Activated CD4-positive, alpha-beta T cell treated with anti-CD3 and anti-CD28 coated beads, Interleukin-2, amount 50 U/mL, for 16 hours (primary cell): Measurements from ENCODE around the gene SCN3A.

Experiments used
- DNase-seq: peaks from one replicate; pipeline ENCODE4 v3.0.0-alpha.2; 2020

SCN3A gene

GRCh38 chr2:165109915-165110314, 93.9 kb downstream of the SCN3A start:
- no peak for DNase-seq

DNA sequence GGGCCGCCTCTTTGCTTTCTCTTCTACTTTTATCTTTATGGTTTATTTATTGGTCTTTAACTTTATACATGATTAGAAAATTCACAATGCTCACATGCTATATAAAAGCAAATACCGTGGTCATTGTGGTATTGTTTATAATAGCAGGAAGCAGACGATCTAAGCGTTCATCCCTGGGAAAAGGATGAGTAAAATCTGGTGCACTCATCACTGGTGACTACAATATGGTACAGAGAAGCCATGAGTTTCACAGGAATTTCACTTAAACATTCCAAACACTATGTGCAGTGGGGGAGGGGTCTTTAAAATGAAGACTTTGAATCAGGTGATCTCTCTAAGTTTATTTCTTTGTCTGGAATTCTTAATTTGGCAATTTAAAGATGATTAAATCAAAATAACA, 97.9 kb downstream of the SCN3A start:
- no peak for DNase-seq

DNA sequence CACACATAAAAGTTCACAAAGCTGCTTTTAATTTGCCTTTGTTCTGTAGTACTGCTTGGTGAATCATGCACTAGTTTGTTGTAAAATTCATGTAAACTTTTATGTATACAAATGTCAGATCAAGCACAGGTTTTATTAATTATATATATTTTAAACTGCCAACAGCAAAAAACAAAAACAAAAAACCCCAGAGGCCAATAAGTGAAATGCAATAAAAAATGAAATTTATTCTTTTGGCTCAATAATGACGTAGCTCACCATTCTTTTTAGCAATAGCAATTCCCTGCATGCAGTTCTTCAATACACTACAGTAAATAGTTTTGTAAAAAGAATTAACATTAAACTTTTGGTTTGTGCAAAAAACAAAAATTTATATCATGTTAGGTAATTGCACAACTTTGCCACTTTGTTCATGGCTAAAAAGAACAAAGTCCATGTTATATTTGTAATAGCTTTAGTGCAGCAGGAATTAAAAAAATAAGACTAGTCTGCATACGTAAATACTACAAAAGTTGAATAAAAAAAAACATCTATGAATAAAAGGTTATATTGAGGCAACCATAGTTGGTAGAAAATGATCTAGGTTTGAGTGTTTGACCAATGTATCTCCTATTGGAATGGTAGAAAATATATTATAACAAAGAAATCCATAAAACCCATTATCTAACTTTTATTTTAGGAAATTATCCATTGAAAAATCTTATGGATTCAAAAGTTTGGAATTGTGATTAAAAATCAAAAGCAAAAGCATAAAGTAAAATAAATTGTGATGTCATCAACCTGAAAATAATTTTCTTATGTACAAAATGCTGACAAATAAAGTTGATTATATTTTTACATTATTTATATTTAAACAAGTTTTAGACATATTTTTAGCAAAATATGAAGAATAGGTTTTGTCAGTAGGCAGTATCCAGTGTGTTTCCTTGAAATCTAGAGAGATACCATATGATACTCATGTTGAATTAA, 115.6 kb downstream of the SCN3A start:
- DNase-seq, result no peak

GRCh38 chr2:165086337-165086736, 117.5 kb downstream of the SCN3A start:
- no peak for DNase-seq

DNA sequence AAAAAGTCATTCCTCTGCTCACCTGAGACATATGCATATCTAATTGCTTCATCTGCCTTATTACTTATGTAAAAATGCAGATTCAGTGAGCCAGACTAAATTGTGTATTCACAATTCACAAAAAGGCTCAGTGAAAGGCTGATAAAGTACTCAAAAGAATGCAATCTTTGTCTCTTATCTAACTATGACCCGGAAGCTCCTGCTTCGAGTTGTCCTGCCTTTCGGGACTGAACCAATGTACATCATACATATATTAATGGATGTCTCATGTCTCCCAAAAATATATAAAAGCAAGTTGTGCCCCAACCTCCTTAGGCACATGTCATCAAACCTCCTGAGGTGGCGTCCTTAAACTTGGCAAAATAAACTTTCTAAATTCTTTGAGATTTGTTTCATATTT, 120.5 kb downstream of the SCN3A start:
- no peak for DNase-seq

DNA sequence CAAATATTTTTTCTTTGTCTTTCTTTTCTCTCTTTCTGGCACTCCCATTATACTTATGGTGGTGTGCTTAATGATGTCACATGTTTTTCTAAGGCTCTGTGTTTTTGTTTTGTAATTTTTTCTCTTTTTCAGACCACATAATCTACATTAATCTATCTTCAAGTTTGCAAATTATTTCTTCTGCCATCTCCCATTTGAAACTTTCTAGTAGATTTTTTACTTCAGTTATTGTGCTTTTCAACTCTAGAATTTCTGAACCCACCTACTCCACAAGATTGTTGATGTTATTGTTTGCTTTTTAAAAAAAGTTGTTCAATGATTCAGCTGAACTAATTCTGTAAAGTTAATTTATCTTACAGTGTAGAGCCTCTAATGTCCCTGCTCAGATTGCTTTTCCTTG, 121.4 kb downstream of the SCN3A start:
- no peak for DNase-seq

DNA sequence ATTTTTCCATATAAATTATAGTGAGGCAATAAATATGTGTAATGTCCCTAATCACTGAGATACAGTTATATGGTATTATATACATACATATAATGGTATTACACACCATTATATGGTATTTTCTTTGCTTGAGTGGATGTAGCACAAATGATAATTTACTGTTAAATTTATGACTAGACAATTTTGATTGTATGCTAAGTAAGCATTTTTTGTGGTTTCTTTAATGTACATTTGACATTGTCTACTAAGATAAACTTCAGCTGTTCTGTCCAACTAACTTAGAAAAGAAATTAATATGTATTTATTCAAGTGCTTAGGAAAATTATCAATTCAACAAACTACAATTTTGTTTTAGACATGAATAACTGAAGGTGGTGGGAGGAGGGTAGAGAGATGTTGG, 122.6 kb downstream of the SCN3A start:
- DNase-seq, result no peak

- DNase-seq, result no peak
Measured at GRCh38 chr2:165079432-165079831, 124.4 kb downstream of the SCN3A start.

- DNase-seq, result no peak
Measured at GRCh38 chr2:165078913-165079312, 124.9 kb downstream of the SCN3A start.

DNA sequence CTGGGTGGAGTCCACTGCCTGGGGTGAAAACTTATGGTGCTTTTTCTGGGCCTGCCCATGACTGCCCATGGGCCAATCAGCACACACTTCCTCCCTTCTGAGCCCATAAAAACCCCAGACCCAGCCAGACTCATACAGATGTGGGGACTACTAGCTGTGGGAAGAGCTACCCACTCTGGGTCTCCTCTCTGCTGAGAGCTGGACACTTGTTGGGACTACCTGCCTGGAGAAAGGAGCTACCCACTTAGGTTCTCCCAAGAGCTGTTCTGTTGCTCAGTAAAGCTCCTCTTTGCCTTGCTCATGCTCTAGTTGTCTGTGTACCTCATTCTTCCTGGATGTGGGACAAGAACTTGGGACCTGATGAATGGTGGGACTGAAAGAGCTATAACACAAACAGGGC, 129.0 kb downstream of the SCN3A start:
- no peak for DNase-seq

GRCh38 chr2:165074323-165074722, 129.5 kb downstream of the SCN3A start:
- no peak for DNase-seq

GRCh38 chr2:165070076-165070475, 133.8 kb downstream of the SCN3A start:
- DNase-seq, result no peak

DNA sequence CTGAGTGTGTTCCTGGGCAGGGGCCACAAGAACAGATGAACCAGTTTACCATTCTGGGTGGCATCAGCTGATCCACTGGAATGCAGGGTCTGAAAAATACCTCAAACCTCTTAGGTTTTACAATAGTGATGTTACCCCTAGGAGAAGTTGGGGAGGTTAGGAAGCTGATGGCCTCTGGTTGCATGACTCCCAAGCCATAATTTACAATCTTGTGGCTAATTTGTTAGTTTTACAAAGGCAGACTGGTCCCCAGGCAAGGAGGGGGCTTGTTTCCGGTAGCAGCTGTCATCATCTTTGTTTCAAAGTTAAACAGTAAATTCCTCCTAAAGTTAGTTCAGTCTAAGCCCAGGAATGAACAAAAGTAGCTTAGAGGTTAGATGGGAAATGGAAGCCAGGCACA, 134.7 kb downstream of the SCN3A start:
- no peak for DNase-seq

- DNase-seq, result no peak
Measured at GRCh38 chr2:165068487-165068757, 135.4 kb downstream of the SCN3A start.

- no peak for DNase-seq
Measured at GRCh38 chr2:165067643-165068486, 136.0 kb downstream of the SCN3A start.

- DNase-seq, result no peak
Measured at GRCh38 chr2:165064743-165065142, 139.1 kb downstream of the SCN3A start.

DNA sequence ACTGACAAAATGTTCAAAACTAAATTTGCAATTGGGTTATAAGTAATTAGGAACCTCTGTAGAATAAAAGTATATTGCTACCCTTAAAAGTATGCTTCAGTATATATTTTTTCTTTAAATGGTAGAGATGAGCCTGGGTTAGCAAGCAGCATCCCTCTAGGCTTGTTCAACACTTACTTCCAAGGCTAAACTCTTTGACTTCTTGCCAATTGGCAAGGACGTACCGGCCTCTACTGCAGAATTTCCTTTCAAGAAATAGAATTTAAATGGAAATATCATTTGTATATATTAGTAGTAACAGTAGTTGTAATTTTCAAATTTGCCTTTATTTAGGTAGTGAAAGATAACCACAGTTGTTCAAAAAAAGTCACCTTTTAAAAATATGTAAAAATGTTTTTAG, 143.4 kb downstream of the SCN3A start:
- DNase-seq, result no peak

GRCh38 chr2:165058476-165059265, 145.2 kb downstream of the SCN3A start:
- DNase-seq, result no peak

DNA sequence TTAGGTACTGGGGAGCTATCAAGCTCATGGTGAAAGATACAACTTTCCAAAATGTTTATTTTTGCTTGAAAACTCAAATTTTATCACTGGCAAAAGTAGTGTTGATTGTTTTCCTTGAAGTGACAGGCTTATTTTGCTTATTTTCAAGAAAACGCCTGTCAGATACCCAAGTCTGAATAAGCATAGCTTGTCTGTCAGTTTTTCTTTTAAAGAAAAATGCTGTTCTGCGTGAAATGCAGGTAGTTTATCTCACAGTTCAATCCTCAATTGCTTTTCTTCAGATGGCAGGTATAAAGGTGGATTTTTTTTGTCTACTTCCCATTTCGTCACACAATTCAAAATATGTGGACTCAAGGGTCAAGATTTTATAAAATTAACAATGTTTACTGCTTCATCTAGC, 145.9 kb downstream of the SCN3A start:
- DNase-seq, result no peak

DNA sequence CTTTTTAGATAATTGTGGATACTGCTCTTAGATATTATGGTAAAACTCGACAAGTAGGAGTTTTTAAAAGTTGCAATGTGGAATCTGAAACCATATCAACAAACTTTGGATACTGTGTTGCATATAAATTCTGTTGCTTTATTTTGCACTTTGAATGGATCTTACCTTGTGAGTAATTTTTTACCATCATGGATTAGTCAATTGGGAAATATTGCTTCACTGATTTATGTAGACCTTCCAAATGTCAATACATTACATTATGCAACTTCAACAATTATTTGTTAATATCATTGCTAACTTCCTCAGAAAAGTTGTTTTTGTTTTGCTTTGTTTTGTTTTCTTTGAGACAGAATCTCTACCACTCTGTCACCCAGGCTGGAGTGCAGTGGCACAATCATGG, 146.5 kb downstream of the SCN3A start:
- no peak for DNase-seq

DNA sequence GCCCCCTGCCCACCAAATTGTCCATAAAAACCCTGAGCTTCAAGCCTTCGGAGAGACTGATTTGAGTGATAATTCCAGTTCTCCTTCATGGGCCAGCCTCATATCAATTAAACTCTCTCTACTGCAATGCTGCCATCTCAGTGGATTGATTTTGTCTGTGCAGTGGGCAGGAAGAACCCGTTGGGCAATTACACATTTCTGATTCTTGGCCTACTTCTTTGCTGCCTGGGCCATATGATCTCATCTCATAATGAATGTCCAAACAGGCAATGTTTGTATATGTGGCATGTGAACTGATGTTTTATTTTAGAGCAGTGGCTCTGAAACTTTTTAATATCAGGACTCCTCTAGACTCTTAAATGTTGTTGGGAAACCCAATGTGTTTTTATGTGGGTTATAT, 147.3 kb downstream of the SCN3A start:
- no peak for DNase-seq

DNA sequence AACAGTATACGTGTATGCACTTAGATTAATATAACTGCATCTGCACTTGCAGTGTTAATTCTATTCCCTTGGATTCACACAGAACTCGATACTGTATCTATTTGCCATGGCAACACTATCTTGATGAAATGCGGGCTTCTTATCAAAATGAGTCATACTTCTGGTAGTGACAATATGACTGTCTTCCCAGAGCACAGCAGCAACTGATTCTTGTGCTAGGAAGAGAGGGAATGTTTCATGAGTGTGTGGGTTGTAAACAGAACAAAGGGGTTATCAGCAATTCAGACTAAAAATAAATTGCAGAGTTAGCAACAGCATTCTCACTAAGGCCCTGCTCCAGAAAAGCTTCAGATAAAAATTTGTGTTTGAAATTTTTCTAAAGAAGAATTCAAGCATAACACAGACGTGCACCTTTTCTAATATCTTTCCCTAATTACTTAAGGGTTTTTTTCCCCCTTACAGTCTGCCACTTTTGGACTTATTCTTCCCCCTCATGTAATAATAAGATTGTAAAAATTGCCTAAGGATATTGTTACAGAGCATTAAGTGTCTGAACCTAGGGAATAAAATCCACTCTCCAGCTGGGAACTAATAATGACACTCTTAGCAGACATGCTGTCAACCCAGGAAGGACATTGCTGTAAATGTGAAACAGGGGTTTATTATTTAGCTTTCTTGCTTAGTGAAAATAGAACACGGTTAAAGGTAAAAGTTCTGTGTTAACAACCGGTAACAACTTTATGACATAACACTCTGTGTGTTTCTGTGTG, 148.6 kb downstream of the SCN3A start:
- peak; percentile 55 for DNase-seq

DNA sequence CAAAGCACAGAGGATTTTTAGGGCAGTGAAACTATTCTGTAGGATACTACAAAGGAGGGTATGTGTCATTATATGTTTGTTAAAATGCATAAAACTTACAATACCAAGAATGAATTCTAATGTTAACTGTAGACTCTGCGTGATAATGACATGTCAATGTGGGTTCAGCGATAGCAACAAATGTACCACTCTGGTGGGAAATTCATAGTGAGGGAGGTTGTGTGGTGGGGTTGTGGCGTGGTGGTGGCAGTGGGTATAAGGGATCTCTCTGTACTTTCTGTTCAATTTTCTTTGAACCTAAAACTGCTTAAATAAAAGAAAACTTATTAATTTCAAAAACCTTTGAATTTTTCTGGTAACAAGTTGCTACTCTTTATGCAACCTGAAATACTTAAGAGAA, 149.2 kb downstream of the SCN3A start:
- peak; percentile 9 for DNase-seq
